CD4-positive, CD25-positive, alpha-beta regulatory T cell (primary cell): ENCODE measurements around the gene CEP43. TPM values are rescaled to one million over a fixed set of nuclear protein-coding genes. Genes with fewer than 3 reads are reported as not detected.
A peak's percentile ranks its signal among the peaks of the same experiment; 100 is the strongest.

Experiments used
- ATAC-seq, 2 donors: fragments of 150-1000 bp; cut with Tn5 transposase; one replicate each; pipeline ENCODE4 v1.10.0; 2021; ENCODE audit warnings: low read depth in 2 of 2, moderate number of reproducible peaks in 2 of 2, moderate library complexity in 1 of 2
- DNase-seq, 3 donors: peaks; one replicate each; pipeline versions ENCODE4 v3.0.0 to v3.0.0-alpha.2; 2012 to 2022; ENCODE audit warnings: mixed read lengths in 1 of 3
- H3K27ac ChIP-seq: one replicate; pipeline ENCODE4 v1.7.0; 2013; ENCODE audit warnings: mild to moderate bottlenecking, low read length; ENCODE audit not compliant: insufficient read depth, poor library complexity, severe bottlenecking
- H3K27me3 ChIP-seq: one replicate; pipeline ENCODE4 v1.7.0; 2013; ENCODE audit warnings: low read length; ENCODE audit not compliant: control insufficient read depth, insufficient read depth
- H3K36me3 ChIP-seq: one replicate; pipeline ENCODE4 v1.7.0; 2013; ENCODE audit warnings: mild to moderate bottlenecking, low read length, moderate library complexity; ENCODE audit not compliant: control insufficient read depth, insufficient read depth
- H3K4me1 ChIP-seq: 2 replicates; pipeline ENCODE4 v1.7.0; 2013; ENCODE audit warnings: mild to moderate bottlenecking, low read length; ENCODE audit not compliant: insufficient read depth, control insufficient read depth, poor library complexity, severe bottlenecking
- H3K4me3 ChIP-seq: one replicate; pipeline ENCODE4 v1.7.0; 2013; ENCODE audit warnings: low read depth, mild to moderate bottlenecking, low read length, moderate library complexity
- H3K9me3 ChIP-seq, 2 experiments: 1 replicate in 1 of 2; 2 replicates in 1 of 2; pipeline ENCODE4 v1.7.0; 2013; ENCODE audit warnings: low read length in 2 of 2, mild to moderate bottlenecking in 1 of 2, moderate library complexity in 1 of 2; ENCODE audit not compliant: control insufficient read depth in 2 of 2
- H3K27ac Mint-ChIP-seq, 3 donors: one replicate each; pipeline ENCODE4 v1.8.0; 2020 to 2022; ENCODE audit warnings: mild to moderate bottlenecking in 3 of 3, mixed read lengths in 3 of 3, moderate library complexity in 2 of 3
- H3K27me3 Mint-ChIP-seq: one replicate; pipeline ENCODE4 v1.8.0; 2022; ENCODE audit warnings: mild to moderate bottlenecking, mixed read lengths
- H3K36me3 Mint-ChIP-seq: one replicate; pipeline ENCODE4 v1.8.0; 2020; ENCODE audit warnings: mixed read lengths
- H3K4me1 Mint-ChIP-seq, 4 donors: one replicate each; pipeline ENCODE4 v1.8.0; 2020 to 2022; ENCODE audit warnings: mixed read lengths in 4 of 4, mild to moderate bottlenecking in 1 of 4
- H3K4me3 Mint-ChIP-seq, 4 donors: one replicate each; pipeline ENCODE4 v1.8.0; 2020 to 2022; ENCODE audit warnings: mild to moderate bottlenecking in 4 of 4, mixed read lengths in 4 of 4, moderate library complexity in 3 of 4
- H3K9me3 Mint-ChIP-seq, 7 donors: one replicate each; pipeline ENCODE4 v1.8.0; 2020 to 2022; ENCODE audit warnings: mixed read lengths in 7 of 7, mild to moderate bottlenecking in 3 of 7, moderate library complexity in 2 of 7
- polyA plus RNA-seq, 4 donors: library from polyadenylated mRNA; unstranded; fragments of 300-500 nt; fragmentation: Illumina TruSeq; gene quantifications; one replicate each; pipeline ENCODE4 v1.2.3, GENCODE V29; 2021
- total RNA-seq: library from RNA; stranded (reverse); gene quantifications from one replicate; pipeline ENCODE4 v1.2.3, GENCODE V29; 2022

The CEP43 gene
- total and polyA plus RNA-seq, 5 donors from 2014 or later: 5.6 to 32.5 (median 8.6) TPM

DNA sequence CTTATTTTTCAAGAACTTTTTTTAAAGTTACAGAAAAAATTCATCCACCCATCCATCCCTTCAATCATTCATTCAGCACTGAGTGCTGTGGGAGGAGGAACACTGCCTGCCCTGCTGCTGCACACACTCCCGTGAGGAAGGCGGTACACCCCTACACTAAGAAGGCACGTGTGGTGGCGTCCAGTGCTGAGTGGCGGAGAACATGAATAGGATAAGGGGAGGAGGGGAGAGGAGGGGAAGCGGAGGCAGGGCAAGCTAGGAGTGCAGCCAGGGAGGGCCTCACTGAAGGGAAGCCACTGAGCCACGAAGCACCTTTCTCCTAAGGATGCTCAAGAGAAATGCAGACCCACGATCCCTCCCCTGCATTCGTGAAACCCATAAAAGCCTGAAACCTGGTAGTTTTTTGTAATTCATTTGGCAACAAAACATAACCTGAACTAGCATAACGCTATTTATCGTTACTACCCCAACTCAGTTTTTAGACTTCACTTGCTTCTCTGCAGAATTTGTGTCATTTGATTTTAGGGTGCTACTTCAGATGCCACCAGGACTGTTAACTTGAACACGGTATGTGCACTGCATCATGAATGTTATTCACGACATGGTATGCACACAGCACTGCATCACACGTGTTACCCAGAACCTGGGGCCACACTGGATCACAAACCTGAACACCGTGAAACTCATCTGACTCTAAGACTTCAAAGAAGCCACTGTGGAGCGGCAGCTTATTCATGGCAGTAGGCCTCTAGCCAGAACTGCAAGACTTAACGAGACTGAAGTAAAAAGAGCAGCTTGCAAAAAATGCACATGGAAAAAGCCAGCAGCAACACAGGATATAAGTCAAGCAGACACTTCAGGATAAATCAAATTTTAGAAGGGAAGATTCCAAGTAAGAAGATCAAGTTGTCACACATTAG lies 46.4 kb upstream of the CEP43 start:
- ATAC-seq (no peak), DNase-seq (peak in 1 of 3 donors; percentile 47)
- peaks cover 87% of the 10 kb centered on the region for H3K4me1 ChIP-seq
- Mint-ChIP-seq H3K4me1 (peaks cover 26 to 79% (median 47%) of the 10 kb centered on the region in 4 donors), H3K27me3 (no peaks in the 10 kb centered on the region), H3K36me3 (peaks cover 4% of the 10 kb centered on the region), H3K4me3 (peak overlapping the region; percentile 84 to 98 (median 95)), H3K9me3 (no peaks in the 10 kb centered on the region), H3K27ac (peak overlapping the region; percentile 95 to 99 (median 97))
- peak overlapping the region; percentile 63 for H3K4me3 ChIP-seq
- H3K27ac ChIP-seq: peak overlapping the region; percentile 95
- H3K27me3 ChIP-seq: no peaks in the 10 kb centered on the region
- H3K36me3 ChIP-seq: peaks cover 10% of the 10 kb centered on the region
- H3K9me3 ChIP-seq: no peaks in the 10 kb centered on the region

DNA sequence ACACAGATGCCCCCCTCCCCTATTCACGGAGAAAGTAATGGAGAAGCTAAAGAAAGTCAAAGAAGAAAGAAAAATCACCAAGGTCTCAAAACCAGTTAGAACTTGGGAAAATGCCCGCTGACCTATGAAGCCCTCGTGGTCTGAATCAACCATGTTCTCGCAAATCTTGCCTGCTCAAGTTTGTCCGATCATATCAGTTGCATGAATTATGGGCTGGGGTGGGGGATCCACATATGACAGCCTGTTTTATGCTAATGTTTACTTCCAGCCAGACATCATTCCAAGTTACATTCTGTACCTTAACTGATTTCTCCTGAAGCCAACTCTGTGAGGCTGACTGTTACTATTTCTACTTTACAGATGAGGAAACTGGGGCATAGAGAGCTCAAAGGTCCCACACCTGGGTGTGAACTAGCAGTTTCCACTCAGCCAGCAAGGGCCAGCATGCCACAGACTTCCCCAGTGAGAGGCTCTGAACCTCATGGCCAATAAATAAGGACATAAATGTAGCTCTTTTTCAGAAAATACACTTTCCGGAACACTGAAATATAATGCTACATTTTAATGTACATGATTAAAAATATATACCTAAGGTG lies 45.0 kb upstream of the CEP43 start:
- no peaks in the 10 kb centered on the region for H3K27me3 Mint-ChIP-seq
- H3K4me3 ChIP-seq: peak overlapping the region; percentile 63
- ATAC-seq: no peak
- H3K9me3 Mint-ChIP-seq: no peaks in the 10 kb centered on the region
- peak overlapping the region; percentile 95 to 99 (median 97) for H3K27ac Mint-ChIP-seq
- DNase-seq: no peak
- peaks cover 89% of the 10 kb centered on the region for H3K4me1 ChIP-seq
- H3K36me3 ChIP-seq: peaks cover 6% of the 10 kb centered on the region
- no peaks in the 10 kb centered on the region for H3K27me3 ChIP-seq
- no peaks in the 10 kb centered on the region for H3K9me3 ChIP-seq
- peaks cover 37 to 83% (median 58%) of the 10 kb centered on the region in 4 donors for H3K4me1 Mint-ChIP-seq
- H3K27ac ChIP-seq: peak overlapping the region; percentile 95
- peak overlapping the region; percentile 84 to 98 (median 95) for H3K4me3 Mint-ChIP-seq
- peaks cover 4% of the 10 kb centered on the region for H3K36me3 Mint-ChIP-seq

DNA sequence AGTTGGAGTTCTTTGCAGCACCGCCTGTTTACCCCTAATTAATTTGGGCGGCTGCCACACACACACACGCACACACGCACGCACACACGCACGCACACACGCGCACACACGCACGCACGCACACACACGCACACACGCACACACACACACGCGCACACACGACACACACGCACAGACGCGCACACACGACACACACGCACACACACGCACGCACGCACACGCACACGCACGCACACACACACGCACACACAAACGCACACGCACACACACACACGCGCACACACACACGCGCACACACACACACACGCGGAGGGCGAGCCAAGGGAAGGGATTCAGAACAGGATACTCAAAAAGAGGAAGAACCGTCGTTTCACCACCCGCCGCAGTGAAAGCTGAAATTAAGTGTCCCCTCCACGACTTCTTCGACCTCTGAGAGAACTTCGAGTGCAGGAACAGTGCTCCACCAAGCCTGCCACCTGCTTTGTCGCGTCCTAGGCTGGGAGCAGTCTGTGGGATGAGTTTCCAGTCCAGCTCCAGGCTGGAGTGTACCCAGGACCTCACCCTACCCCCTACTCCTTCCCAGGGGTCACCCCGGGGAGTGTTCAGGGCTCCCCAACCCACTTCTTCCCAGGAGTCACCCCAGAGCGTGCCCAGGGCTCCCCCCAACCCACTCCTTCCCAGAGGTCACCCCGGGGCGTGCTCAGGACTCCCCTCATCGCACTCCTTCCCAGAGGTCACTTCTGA lies 43.9 kb upstream of the CEP43 start:
- peak overlapping the region; percentile 84 to 98 (median 95) for H3K4me3 Mint-ChIP-seq
- peak overlapping the region; percentile 95 for H3K27ac ChIP-seq
- ATAC-seq (no peak), DNase-seq (peak; percentile 30 to 64 (median 46))
- peaks cover 6% of the 10 kb centered on the region for H3K36me3 ChIP-seq
- no peaks in the 10 kb centered on the region for H3K36me3 Mint-ChIP-seq
- peaks cover 90% of the 10 kb centered on the region for H3K4me1 ChIP-seq
- H3K27me3 Mint-ChIP-seq: no peaks in the 10 kb centered on the region
- no peaks in the 10 kb centered on the region for H3K27me3 ChIP-seq
- peak overlapping the region; percentile 90 for H3K4me3 ChIP-seq
- H3K9me3 Mint-ChIP-seq: no peaks in the 10 kb centered on the region
- H3K9me3 ChIP-seq: no peaks in the 10 kb centered on the region
- H3K4me1 Mint-ChIP-seq: peaks cover 36 to 83% (median 61%) of the 10 kb centered on the region in 4 donors
- peak overlapping the region; percentile 95 to 99 (median 97) for H3K27ac Mint-ChIP-seq

DNA sequence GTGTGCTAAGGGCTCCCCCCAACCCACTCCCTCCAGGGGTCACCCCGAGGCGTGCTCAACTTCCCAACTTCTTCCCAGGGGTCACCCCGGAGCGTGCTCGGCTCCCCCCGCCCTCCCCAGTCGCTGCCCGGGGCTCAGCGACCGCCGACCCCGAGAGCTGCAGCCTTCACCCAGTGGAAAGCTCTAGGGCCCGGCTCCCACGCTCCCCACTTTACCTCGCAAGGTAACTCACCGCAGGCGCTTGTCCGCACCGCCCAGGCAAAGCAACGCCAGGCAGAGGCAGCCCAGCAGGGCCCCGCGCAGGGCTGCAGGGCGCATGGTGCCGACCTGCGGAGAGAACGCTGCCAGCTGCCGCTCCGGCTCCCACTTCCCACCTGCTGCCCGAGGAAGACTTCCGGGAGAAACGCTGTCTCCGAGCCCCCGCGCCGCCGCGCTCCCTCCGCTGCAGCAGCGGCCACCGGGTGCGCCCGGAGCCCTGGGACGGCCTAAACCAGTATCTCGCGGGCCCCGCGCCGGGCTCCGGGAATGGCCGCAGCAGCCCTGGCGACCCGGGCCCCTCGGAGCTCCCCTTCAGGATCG lies 43.2 kb upstream of the CEP43 start:
- Mint-ChIP-seq H3K4me1 (peaks cover 33 to 82% (median 59%) of the 10 kb centered on the region in 4 donors), H3K4me3 (peak overlapping the region; percentile 84 to 98 (median 95)), H3K36me3 (no peaks in the 10 kb centered on the region), H3K27me3 (no peaks in the 10 kb centered on the region), H3K9me3 (no peaks in the 10 kb centered on the region), H3K27ac (peak overlapping the region; percentile 95 to 99 (median 97))
- ATAC-seq (peak; percentile 13 to 20), DNase-seq (no peak)
- H3K9me3 ChIP-seq: no peaks in the 10 kb centered on the region
- H3K4me3 ChIP-seq: peak overlapping the region; percentile 90
- H3K36me3 ChIP-seq: peaks cover 6% of the 10 kb centered on the region
- peak overlapping the region; percentile 95 for H3K27ac ChIP-seq
- peaks cover 83% of the 10 kb centered on the region for H3K4me1 ChIP-seq
- H3K27me3 ChIP-seq: no peaks in the 10 kb centered on the region

DNA sequence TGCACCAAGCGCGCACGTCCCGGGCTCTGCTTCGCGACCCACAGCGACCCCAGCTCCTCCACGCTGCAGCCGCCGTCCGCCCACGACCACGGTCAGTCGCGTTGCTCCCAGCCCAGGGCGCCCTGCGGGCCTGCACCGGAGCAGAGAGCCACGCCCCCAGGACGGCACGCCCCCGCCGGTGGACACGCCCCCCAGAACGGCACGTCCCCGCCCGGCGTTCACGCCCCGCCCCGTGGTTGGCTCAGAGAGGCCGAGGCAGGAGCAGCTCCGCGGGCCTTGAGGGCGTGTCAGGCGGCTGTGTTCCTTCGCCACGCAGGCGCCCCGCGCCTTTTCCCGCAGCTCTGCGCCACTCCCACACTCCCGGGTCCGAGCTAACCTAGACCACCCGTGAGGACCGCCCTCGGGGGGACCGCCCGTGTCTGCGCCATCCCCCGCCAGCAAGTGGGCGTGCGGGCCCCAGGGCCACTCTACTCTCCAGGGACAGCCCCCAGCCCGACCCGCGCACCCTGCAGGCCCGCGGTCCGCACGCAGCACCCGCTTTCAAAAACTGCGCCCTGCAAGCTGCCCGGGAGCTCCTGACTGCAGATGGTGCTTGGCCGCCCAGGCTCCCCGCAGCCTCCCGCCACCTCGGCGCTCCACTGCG lies 42.6 kb upstream of the CEP43 start, which contains the start of gene RNASET2:
RNASET2 (minus strand) TSS at position 107 of the 643 bp plus-strand sequence. CDS start 368 bp downstream, outside the sequence.
- DNase-seq: peak; percentile 94 to 98 (median 98)
- ATAC-seq: peak; percentile 89 to 90
- peak within 1 kb of the TSS; percentile 95 for H3K27ac ChIP-seq
- H3K36me3 Mint-ChIP-seq: no peaks in the 10 kb centered on the region
- H3K4me3 ChIP-seq: peak within 1 kb of the TSS; percentile 90
- H3K36me3 ChIP-seq: peaks cover 6% of the 10 kb centered on the region
- H3K27me3 ChIP-seq: no peaks in the 10 kb centered on the region
- H3K4me1 ChIP-seq: peaks cover 77% of the 10 kb centered on the region
- no peaks in the 10 kb centered on the region for H3K9me3 Mint-ChIP-seq
- H3K4me3 Mint-ChIP-seq: peak within 1 kb of the TSS; percentile 84 to 98 (median 95)
- peaks cover 33 to 77% (median 54%) of the 10 kb centered on the region in 4 donors for H3K4me1 Mint-ChIP-seq
- no peaks in the 10 kb centered on the region for H3K27me3 Mint-ChIP-seq
- H3K9me3 ChIP-seq: no peaks in the 10 kb centered on the region
- peak within 1 kb of the TSS; percentile 97 to 99 (median 99) for H3K27ac Mint-ChIP-seq

DNA sequence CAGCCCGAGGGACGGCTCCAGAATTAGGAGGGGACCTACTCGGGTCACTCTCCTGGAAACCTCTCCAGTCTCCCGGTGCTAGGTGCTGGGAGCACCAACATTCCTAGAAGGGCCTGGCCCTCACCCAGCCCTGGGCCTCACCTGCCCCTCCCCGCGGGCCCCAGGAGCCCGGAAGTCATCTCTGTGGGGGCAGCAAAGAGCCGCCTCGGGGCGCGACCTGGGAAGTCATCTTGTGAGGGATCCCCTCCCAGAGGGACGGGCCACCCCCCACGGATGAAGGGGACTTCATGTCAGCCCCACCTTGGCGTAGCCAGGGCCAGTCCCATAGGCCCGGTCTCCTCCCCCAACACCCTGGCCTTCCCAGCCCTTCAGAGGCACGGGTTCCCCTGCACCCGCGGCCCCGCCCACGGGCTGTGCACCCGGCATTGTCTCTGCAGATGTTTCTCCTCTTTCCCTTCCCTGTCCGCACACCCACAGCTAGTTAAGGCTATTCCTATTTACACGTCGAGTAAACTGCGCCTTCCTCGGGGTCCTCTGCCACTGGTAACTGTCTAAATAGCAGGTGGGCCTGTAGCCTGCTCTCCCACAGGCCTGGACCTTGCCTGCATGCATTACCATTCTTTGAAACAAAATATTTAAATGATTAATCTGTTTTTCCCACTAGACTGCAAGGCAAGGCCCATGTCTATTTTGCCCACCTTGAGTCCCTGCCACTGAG lies 42.0 kb upstream of the CEP43 start:
- Mint-ChIP-seq H3K36me3 (no peaks in the 10 kb centered on the region), H3K4me1 (peaks cover 33 to 70% (median 53%) of the 10 kb centered on the region in 4 donors), H3K4me3 (peak overlapping the region; percentile 84 to 98 (median 93)), H3K27me3 (no peaks in the 10 kb centered on the region), H3K27ac (peak overlapping the region; percentile 97 to 99 (median 98)), H3K9me3 (peaks cover 0 to under 1% (median 0%) of the 10 kb centered on the region in 7 donors)
- Histone ChIP-seq H3K27ac (peak overlapping the region; percentile 95), H3K36me3 (peaks cover under 1% of the 10 kb centered on the region), H3K27me3 (no peaks in the 10 kb centered on the region), H3K9me3 (no peaks in the 10 kb centered on the region), H3K4me3 (peak overlapping the region; percentile 62), H3K4me1 (peaks cover 70% of the 10 kb centered on the region)
- peak; percentile 59 to 72 (median 62) for DNase-seq
- ATAC-seq: peak in 1 of 2 donors; percentile 12
